ENCODE data around the gene LEPR.

DNA sequence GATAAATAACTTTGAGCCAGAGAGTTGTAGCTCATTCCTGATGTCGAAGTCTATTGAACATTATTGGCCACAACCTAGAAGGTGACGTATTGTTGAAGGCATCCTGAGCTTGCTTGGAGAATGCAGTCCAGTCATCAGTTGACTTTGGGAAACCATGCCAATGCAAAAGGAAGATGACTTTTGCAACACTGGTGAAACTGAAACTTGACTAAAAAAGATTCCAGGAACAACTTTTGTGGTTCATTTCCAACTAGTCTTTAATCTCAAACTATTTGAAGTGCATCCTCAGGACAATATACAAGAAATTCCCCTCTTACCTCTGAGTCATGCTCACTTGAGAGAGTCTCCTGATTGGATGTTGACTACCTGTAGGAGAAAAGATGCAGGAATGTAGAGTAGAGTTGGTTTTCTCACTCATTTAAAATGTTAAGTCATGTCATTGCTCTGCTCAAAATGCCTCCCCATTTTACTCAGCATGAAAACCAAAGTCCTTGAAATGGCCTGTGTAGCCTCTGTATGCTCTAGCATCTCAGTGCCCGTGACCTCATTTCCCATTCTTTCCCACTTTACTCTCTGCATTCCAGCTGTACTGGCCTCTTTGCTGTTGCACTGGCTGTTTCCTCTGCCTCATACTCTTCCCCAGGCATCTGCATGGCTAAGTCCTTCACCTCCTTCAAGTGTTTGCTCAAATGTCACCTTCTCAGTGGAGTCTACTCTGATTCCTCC, 24.4 kb upstream of the LEPR start:
- TF ChIP-seq, protein P1, sequence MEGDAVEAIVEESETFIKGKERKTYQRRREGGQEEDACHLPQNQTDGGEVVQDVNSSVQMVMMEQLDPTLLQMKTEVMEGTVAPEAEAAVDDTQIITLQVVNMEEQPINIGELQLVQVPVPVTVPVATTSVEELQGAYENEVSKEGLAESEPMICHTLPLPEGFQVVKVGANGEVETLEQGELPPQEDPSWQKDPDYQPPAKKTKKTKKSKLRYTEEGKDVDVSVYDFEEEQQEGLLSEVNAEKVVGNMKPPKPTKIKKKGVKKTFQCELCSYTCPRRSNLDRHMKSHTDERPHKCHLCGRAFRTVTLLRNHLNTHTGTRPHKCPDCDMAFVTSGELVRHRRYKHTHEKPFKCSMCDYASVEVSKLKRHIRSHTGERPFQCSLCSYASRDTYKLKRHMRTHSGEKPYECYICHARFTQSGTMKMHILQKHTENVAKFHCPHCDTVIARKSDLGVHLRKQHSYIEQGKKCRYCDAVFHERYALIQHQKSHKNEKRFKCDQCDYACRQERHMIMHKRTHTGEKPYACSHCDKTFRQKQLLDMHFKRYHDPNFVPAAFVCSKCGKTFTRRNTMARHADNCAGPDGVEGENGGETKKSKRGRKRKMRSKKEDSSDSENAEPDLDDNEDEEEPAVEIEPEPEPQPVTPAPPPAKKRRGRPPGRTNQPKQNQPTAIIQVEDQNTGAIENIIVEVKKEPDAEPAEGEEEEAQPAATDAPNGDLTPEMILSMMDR (IDR thresholded peaks at IDR 0.05; ENCODE audit: low read depth, low read length, missing input control): no peak
- TF ChIP-seq RAD21 (IDR thresholded peaks at IDR 0.05): no peak
- TF ChIP-seq TAF1 (conservative IDR thresholded peaks at IDR 0.05): no peak
- no peak for TF ChIP-seq HNF4A (conservative IDR thresholded peaks at IDR 0.05)
- no peak for TF ChIP-seq JUND (IDR thresholded peaks at IDR 0.05)

All from liver (tissue), 3 donors.